IMR-90 (cell line): ENCODE results near the gene TSACC. TPM values are rescaled to one million over a fixed set of nuclear protein-coding genes. Genes with fewer than 3 reads are reported as not detected.
"Not testable (repeated sequence)": the region's sequence is repeated elsewhere in the genome, so short reads cannot be mapped to it uniquely, and the experiment has no call there.

Experiments used
- ATAC-seq: fragments of 200-7000 bp; cut with Tn5 transposase; 2 replicates; pipeline ENCODE4 v1.9.1; 2020; ENCODE audit warnings: low read depth, mild to moderate bottlenecking, moderate library complexity
- BruUV-seq: library from RNA; stranded (reverse); fragments of 400-500 nt; replicated peaks from 2 replicates; lab custom pipeline; 2021; lab: Mats Ljungman, UMichigan
- CTCF ChIA-PET: fragments of 300-600 bp; formaldehyde crosslinking; extraction: SDS; loops from one replicate; lab custom pipeline; 2021; ENCODE audit warnings: antibody characterized with exemption; lab: Yijun Ruan, JAX
- POLR2A ChIA-PET: fragments of 300-600 bp; sonication (Branson Sonifier 250); formaldehyde crosslinking; loops from one replicate; lab custom pipeline; 2022; ENCODE audit warnings: antibody characterized with exemption; ENCODE audit not compliant: unreplicated experiment; lab: Charles Lee
- DNase-seq: peaks from one replicate; pipeline ENCODE4 v3.0.0; 2013
- H2AFZ ChIP-seq: replicated peaks from 2 replicates; pipeline ENCODE3; 2013; ENCODE audit warnings: low read length, mild to moderate bottlenecking; ENCODE audit not compliant: poor library complexity
- H2AK5ac ChIP-seq: 2 replicates; pipeline ENCODE4 v1.6.1; 2013; ENCODE audit warnings: low read depth, low read length, inconsistent platforms
- H2AK9ac ChIP-seq: replicated peaks from 2 replicates; pipeline ENCODE3; 2013; ENCODE audit warnings: mild to moderate bottlenecking, low read depth, low read length, moderate library complexity; ENCODE audit not compliant: poor library complexity
- H2BK120ac ChIP-seq: 2 replicates; pipeline ENCODE4 v1.6.1; 2013; ENCODE audit warnings: low read depth, low read length, inconsistent platforms
- H2BK15ac ChIP-seq: 3 replicates; pipeline ENCODE4 v1.6.1; 2013; ENCODE audit warnings: low read depth, low read length, inconsistent platforms
- H2BK20ac ChIP-seq: 2 replicates; pipeline ENCODE4 v1.6.1; 2013; ENCODE audit warnings: low read depth, mild to moderate bottlenecking, inconsistent platforms, low read length, moderate library complexity
- H2BK5ac ChIP-seq: 2 replicates; pipeline ENCODE4 v1.6.1; 2013; ENCODE audit warnings: mild to moderate bottlenecking, low read depth, low read length, inconsistent platforms; ENCODE audit not compliant: poor library complexity, severe bottlenecking
- H3K14ac ChIP-seq: replicated peaks from 2 replicates; pipeline ENCODE4 v1.6.1; 2013; ENCODE audit warnings: low read depth, low read length, inconsistent platforms
- H3K18ac ChIP-seq: 2 replicates; pipeline ENCODE4 v1.6.1; 2013; ENCODE audit warnings: low read depth, low read length, control low read depth
- H3K23ac ChIP-seq: 2 replicates; pipeline ENCODE4 v1.6.1; 2013; ENCODE audit warnings: low read depth, low read length, inconsistent platforms
- H3K27ac ChIP-seq: 2 replicates; pipeline ENCODE4 v1.5.1; 2013; ENCODE audit warnings: mild to moderate bottlenecking, control low read depth, low read length; ENCODE audit not compliant: insufficient read depth
- H3K27me3 ChIP-seq: 2 replicates; pipeline ENCODE4 v1.6.1; 2013; ENCODE audit warnings: low read length; ENCODE audit not compliant: control insufficient read depth, insufficient read depth
- H3K36me3 ChIP-seq: 2 replicates; pipeline ENCODE4 v1.6.1; 2013; ENCODE audit warnings: low read length, mixed read lengths; ENCODE audit not compliant: control insufficient read depth, insufficient read depth
- H3K4ac ChIP-seq: 2 replicates; pipeline ENCODE4 v1.6.1; 2013; ENCODE audit warnings: low read depth, low read length, inconsistent platforms
- H3K4me1 ChIP-seq: 2 replicates; pipeline ENCODE4 v1.6.1; 2013; ENCODE audit warnings: low read length, mixed read lengths; ENCODE audit not compliant: control insufficient read depth, insufficient read depth
- H3K4me2 ChIP-seq: 2 replicates; pipeline ENCODE4 v1.6.1; 2013; ENCODE audit warnings: low read depth, mild to moderate bottlenecking, control low read depth, low read length, moderate library complexity
- H3K4me3 ChIP-seq: 2 replicates; pipeline ENCODE4 v1.5.1; 2013; ENCODE audit warnings: low read depth, mild to moderate bottlenecking, control low read depth, low read length, moderate library complexity; ENCODE audit not compliant: insufficient read depth
- H3K56ac ChIP-seq: 2 replicates; pipeline ENCODE4 v1.6.1; 2013; ENCODE audit warnings: low read length, inconsistent platforms; ENCODE audit not compliant: insufficient read depth; ENCODE audit errors: extremely low read depth
- H3K79me1 ChIP-seq, 2 experiments: 2 replicates each; pipeline ENCODE4 v1.6.1; 2013; ENCODE audit warnings: low read length in 2 of 2, inconsistent platforms in 1 of 2, low read depth in 1 of 2
- H3K9ac ChIP-seq: 2 replicates; pipeline ENCODE4 v1.6.1; 2013; ENCODE audit warnings: low read depth, low read length, control low read depth
- H3K9me1 ChIP-seq: 2 replicates; pipeline ENCODE4 v1.6.1; 2013; ENCODE audit warnings: low read length, inconsistent platforms; ENCODE audit not compliant: insufficient read depth
- H3K9me3 ChIP-seq: 2 replicates; pipeline ENCODE4 v1.6.1; 2013; ENCODE audit warnings: low read length; ENCODE audit not compliant: control insufficient read depth, insufficient read depth
- H4K20me1 ChIP-seq: 2 replicates; pipeline ENCODE4 v1.6.1; 2013; ENCODE audit warnings: low read length, inconsistent platforms; ENCODE audit not compliant: insufficient read depth
- H4K5ac ChIP-seq: 2 replicates; pipeline ENCODE4 v1.6.1; 2013; ENCODE audit warnings: mild to moderate bottlenecking, low read depth, low read length, control low read depth
- H4K8ac ChIP-seq, 2 experiments: 2 replicates each; pipeline ENCODE4 v1.6.1; 2013; ENCODE audit warnings: low read depth in 2 of 2, low read length in 2 of 2, control low read depth in 1 of 2, inconsistent platforms in 1 of 2
- H4K91ac ChIP-seq: 2 replicates; pipeline ENCODE4 v1.6.1; 2013; ENCODE audit warnings: low read depth, low read length, inconsistent platforms; ENCODE audit not compliant: insufficient read depth
- BHLHE40 ChIP-seq: fragments of 150-350 bp; IDR thresholded peaks from 2 replicates; pipeline ENCODE4 v1.6.1; 2016; ENCODE audit warnings: mild to moderate bottlenecking, low read depth, low read length
- CHD1 ChIP-seq: IDR thresholded peaks from 2 replicates; pipeline ENCODE4 v1.6.1; 2012; ENCODE audit warnings: low read depth, low read length, improper control_type of control experiment
- FOS ChIP-seq: fragments of 150-350 bp; IDR thresholded peaks from 2 replicates; pipeline ENCODE4 v1.6.1; 2016; ENCODE audit warnings: low read depth, low read length
- MXI1 ChIP-seq: IDR thresholded peaks from 2 replicates; pipeline ENCODE4 v1.6.1; 2012; ENCODE audit warnings: low read depth, mild to moderate bottlenecking, low read length, moderate library complexity, borderline replicate concordance
- NFE2L2 ChIP-seq: fragments of 150-350 bp; IDR thresholded peaks from 2 replicates; pipeline ENCODE4 v1.6.1; 2016; ENCODE audit warnings: low read depth, mild to moderate bottlenecking, low read length
- SMC3 ChIP-seq: fragments of 150-350 bp; IDR thresholded peaks from 2 replicates; pipeline ENCODE4 v1.6.1; 2016; ENCODE audit warnings: low read depth, mild to moderate bottlenecking, antibody characterized with exemption, low read length, moderate library complexity
- WGBS, 2 experiments: methylation state at CpG; one replicate each; pipeline versions ENCODE4 v1.1.5 to v1.1.7; 2013; ENCODE audit warnings: missing lambda C conversion rate in 2 of 2; ENCODE audit not compliant: insufficient read length in 1 of 2; ENCODE audit errors: extremely low coverage in 2 of 2; 5-methylcytosine and 5-hydroxymethylcytosine counted together
- dilution Hi-C: fragments of 300-500 bp; cut with HindIII; formaldehyde crosslinking; loops from one replicate; pipeline ENCODE4 v1.14.3; 2018; ENCODE audit warnings: low sequenced_read_pairs; ENCODE audit not compliant: unreplicated experiment
- in situ Hi-C: fragments of 300-500 bp; cut with MboI; formaldehyde crosslinking; loops from 3 replicates; pipeline ENCODE4 v1.14.3; 2019; ENCODE audit warnings: low sequenced_read_pairs, inconsistent platforms, mixed read lengths
- intact Hi-C: fragments of 100-400 bp; cut with micrococcal nuclease; formaldehyde crosslinking; loops from 2 replicates; pipeline ENCODE4 v1.10.0; 2022
- polyA plus RNA-seq, 3 experiments: library from polyadenylated mRNA; depleted of rRNA; stranded (reverse); fragments of >200 nt; gene quantifications; 2 replicates each; pipeline ENCODE4 v1.2.3, GENCODE V29; 2012; ENCODE audit warnings: low replicate concordance in 1 of 3
- total RNA-seq: library from RNA; depleted of rRNA; stranded (reverse); fragments of >200 nt; gene quantifications from 2 replicates; pipeline ENCODE4 v1.2.3, GENCODE V29; 2012
- TF ChIP-seq, protein P1 (sequence below): fragments of 150-350 bp; IDR thresholded peaks from 2 replicates; pipeline ENCODE4 v1.6.1; 2016; ENCODE audit warnings: low read depth, mild to moderate bottlenecking, low read length, moderate library complexity, borderline replicate concordance

TSACC gene
- total and polyA plus RNA-seq, 2 of the 4 experiments (the other 2 are of a cell fraction): 0.75 TPM; not detected in 1

DNA sequence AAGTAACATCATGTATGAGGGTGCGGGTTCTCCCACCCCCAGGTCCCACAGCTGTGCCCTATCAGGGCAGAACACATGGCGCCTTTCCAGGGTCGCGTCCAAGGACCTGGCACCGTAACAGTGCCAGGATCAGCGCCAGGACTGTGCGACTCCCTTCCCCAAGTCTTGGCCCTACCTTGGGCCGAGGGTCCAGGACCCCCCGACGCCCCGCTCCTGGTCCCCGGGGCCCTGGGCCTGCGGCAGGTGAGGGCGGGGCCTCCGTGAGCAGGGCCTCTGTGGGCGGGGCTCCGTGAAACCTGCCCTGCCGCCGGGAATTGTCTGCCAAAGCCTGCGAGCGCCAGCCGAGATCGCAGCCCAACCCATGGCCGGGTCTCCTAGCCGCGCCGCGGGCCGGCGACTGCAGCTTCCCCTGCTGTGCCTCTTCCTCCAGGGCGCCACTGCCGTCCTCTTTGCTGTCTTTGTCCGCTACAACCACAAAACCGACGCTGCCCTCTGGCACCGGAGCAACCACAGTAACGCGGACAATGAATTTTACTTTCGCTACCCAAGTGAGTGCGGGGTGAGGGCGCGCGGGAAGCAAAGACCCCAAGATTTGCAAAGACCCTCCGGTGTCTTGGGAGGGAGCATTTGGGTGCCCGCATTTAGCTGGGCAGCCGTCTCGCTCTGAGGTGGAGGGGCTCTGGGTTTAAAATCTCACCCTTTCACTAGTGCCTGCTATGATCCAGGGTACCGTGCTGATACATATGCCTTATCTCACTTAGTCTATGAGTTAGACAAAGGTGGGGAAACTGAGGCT lies 30.8 kb downstream of the TSACC start, which contains the start of gene RHBG:
Gene RHBG (plus strand): TSS at position 323 of the 796 bp plus-strand sequence. CDS start 39 bp downstream, at position 362.
- BruUV-seq: no TSS peak

DNA sequence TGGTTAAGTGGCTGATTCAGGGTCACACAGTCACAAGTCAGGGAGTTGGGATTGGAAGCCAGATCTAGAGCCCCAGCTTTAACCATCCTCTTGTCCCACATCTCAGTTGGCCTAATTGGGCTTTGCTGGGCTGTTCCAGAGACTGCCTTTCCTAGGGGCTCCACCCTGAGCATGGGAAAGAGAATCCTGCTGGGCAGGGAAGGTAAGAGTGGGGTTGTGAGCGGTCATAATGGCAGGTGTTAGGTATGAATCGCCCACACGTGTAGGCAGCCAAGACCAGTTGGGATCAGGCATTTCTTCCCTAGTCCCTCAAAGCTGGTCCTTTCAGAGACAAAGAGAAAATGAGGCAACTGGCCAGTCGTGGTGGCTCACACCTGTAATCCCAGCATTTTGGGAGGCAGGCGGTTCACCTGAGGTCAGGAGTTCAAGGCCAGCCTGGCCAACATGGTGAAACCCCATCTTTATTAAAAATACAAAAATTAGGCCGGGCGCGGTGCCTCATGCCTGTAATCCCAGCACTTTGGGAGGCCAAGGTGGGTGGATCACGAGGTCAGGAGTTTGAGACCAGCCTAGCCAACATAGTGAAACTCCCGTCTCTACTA lies 31.5 kb downstream of the TSACC start:
- ATAC-seq, H3K56ac ChIP-seq, H2AK9ac ChIP-seq, H2AFZ ChIP-seq, H3K27ac ChIP-seq, H4K91ac ChIP-seq, H3K18ac ChIP-seq, H4K8ac ChIP-seq, CTCF ChIA-PET, H3K4me1 ChIP-seq, dilution Hi-C loops, H2BK15ac ChIP-seq, H3K4me3 ChIP-seq, H3K4ac ChIP-seq, H3K9me1 ChIP-seq, H2AK5ac ChIP-seq, H2BK20ac ChIP-seq, H2BK5ac ChIP-seq, BruUV-seq, H3K23ac ChIP-seq, H3K14ac ChIP-seq, H3K79me1 ChIP-seq, in situ Hi-C loops, DNase-seq, intact Hi-C loops, H3K36me3 ChIP-seq, H4K5ac ChIP-seq, H3K9me3 ChIP-seq, H2BK120ac ChIP-seq, H3K4me2 ChIP-seq, POLR2A ChIA-PET, H3K9ac ChIP-seq, H4K20me1 ChIP-seq: not testable (repeated sequence)
- peaks cover 71% of the 10 kb centered on the region for H3K27me3 ChIP-seq
- 80% methylated on average over 1 of the region's 10 CpGs; no CpG with 5 or more reads in 1 of the 2 experiments for WGBS, 2 experiments

More for the DNA sequence above, 30.8 kb downstream of the TSACC start, which contains the start of gene RHBG:
- TF ChIP-seq SMC3 (no peak), MXI1 (no peak), CHD1 (no peak), BHLHE40 (no peak), NFE2L2 (no peak), FOS (no peak)
- TF ChIP-seq, protein P1, sequence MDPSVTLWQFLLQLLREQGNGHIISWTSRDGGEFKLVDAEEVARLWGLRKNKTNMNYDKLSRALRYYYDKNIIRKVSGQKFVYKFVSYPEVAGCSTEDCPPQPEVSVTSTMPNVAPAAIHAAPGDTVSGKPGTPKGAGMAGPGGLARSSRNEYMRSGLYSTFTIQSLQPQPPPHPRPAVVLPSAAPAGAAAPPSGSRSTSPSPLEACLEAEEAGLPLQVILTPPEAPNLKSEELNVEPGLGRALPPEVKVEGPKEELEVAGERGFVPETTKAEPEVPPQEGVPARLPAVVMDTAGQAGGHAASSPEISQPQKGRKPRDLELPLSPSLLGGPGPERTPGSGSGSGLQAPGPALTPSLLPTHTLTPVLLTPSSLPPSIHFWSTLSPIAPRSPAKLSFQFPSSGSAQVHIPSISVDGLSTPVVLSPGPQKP: no peak
- H3K4ac ChIP-seq: no peak within 1 kb of the TSS
- ChIA-PET CTCF (no interaction called here), POLR2A (no interaction called here)
- dilution Hi-C loops (no loop called here), in situ Hi-C loops (no loop called here), intact Hi-C loops (no loop called here)
- no peaks in the 10 kb centered on the region for H3K79me1 ChIP-seq
- no peak within 1 kb of the TSS for H4K5ac ChIP-seq
- H4K91ac ChIP-seq: no peak within 1 kb of the TSS
- H3K36me3 ChIP-seq: no peaks in the 10 kb centered on the region
- no peak within 1 kb of the TSS for H2AK9ac ChIP-seq
- no peak within 1 kb of the TSS; the same call in 1 of the 2 replicates for H3K23ac ChIP-seq
- H3K4me1 ChIP-seq: peaks cover 2% of the 10 kb centered on the region; the same call in 1 of the 2 replicates
- H2BK20ac ChIP-seq: no peak within 1 kb of the TSS
- H3K27ac ChIP-seq: no peak within 1 kb of the TSS
- no peaks in the 10 kb centered on the region for H4K20me1 ChIP-seq
- no peaks in the 10 kb centered on the region for H3K9me3 ChIP-seq
- peak; percentile 46 for ATAC-seq
- no peaks in the 10 kb centered on the region; the same call in 1 of the 2 replicates for H3K9me1 ChIP-seq
- H2AFZ ChIP-seq: peak within 1 kb of the TSS; percentile 19
- peak within 1 kb of the TSS; percentile 53; the same call in 1 of the 2 replicates for H3K4me2 ChIP-seq
- no peak within 1 kb of the TSS for H3K9ac ChIP-seq
- no peak within 1 kb of the TSS for H4K8ac ChIP-seq
- peaks cover 78% of the 10 kb centered on the region for H3K27me3 ChIP-seq
- WGBS, 2 experiments: 3% methylated on average over 16 of the region's 48 CpGs; no CpG with 5 or more reads in 1 of the 2 experiments
- no peak within 1 kb of the TSS for H3K56ac ChIP-seq
- no peak within 1 kb of the TSS for H2BK5ac ChIP-seq
- no peak within 1 kb of the TSS for H2BK15ac ChIP-seq
- H3K4me3 ChIP-seq: no peak within 1 kb of the TSS; the same call in 1 of the 2 replicates
- H2BK120ac ChIP-seq: no peak within 1 kb of the TSS
- H2AK5ac ChIP-seq: no peak within 1 kb of the TSS
- H3K14ac ChIP-seq: no peak within 1 kb of the TSS
- peak; percentile 2 for DNase-seq
- no peak within 1 kb of the TSS for H3K18ac ChIP-seq
